Thoracic aorta (tissue), 2 donors: ENCODE results near the gene PIP. TPM values are rescaled to one million over a fixed set of nuclear protein-coding genes. Genes with fewer than 3 reads are reported as not detected.
"Not testable (repeated sequence)": the region's sequence is repeated elsewhere in the genome, so short reads cannot be mapped to it uniquely, and the experiment has no call there.

Source experiments
- ATAC-seq: fragments of 150-250 bp; one replicate; pipeline ENCODE4 v1.8.0; 2017; ENCODE audit warnings: low read depth; ENCODE audit not compliant: insufficient number of reproducible peaks, low FRiP score
- DNase-seq: peaks from one replicate; pipeline ENCODE4 v3.0.0-alpha.2; 2020; ENCODE audit warnings: low spot score
- H3K27ac ChIP-seq, 2 donors: fragments of 200-600 bp; sonication (generic); 1 replicate in 1 of 2; 2 replicates in 1 of 2; pipeline ENCODE4 v1.5.1; 2016; ENCODE audit warnings: mild to moderate bottlenecking in 2 of 2, moderate library complexity in 2 of 2
- H3K27me3 ChIP-seq: fragments of 200-600 bp; sonication (generic); replicated peaks from 2 replicates; pipeline ENCODE4 v1.6.0; 2016; ENCODE audit warnings: mild to moderate bottlenecking; ENCODE audit not compliant: insufficient read depth
- H3K36me3 ChIP-seq: fragments of 200-600 bp; sonication (generic); one replicate; pipeline ENCODE4 v1.5.1; 2016
- H3K4me1 ChIP-seq, 2 donors: fragments of 200-600 bp; sonication (generic); 1 replicate in 1 of 2; 2 replicates in 1 of 2; pipeline versions ENCODE4 v1.5.1 to v1.6.0; 2016; ENCODE audit warnings: low read depth in 2 of 2, mild to moderate bottlenecking in 1 of 2; ENCODE audit not compliant: control insufficient read depth in 1 of 2
- H3K4me3 ChIP-seq: fragments of 200-600 bp; sonication (generic); 2 replicates; pipeline ENCODE4 v1.5.1; 2016; ENCODE audit warnings: mild to moderate bottlenecking
- H3K9me3 ChIP-seq: fragments of 200-600 bp; sonication (generic); 2 replicates; pipeline ENCODE4 v1.5.1; 2016
- total RNA-seq, 2 donors: library from RNA; depleted of rRNA; stranded (reverse); fragments of >200 nt; gene quantifications; one replicate each; pipeline versions ENCODE4 v1.1.0 to v1.2.3, GENCODE V29; 2016
- TF ChIP-seq, protein P1 (sequence below): fragments of 200-600 bp; sonication (generic); IDR thresholded peaks from one replicate; pipeline ENCODE4 v1.5.1; 2019; ENCODE audit warnings: antibody characterized with exemption

Gene PIP
- total RNA-seq, 2 donors from 2014 or later: 1.1 TPM; not detected in 1

DNA sequence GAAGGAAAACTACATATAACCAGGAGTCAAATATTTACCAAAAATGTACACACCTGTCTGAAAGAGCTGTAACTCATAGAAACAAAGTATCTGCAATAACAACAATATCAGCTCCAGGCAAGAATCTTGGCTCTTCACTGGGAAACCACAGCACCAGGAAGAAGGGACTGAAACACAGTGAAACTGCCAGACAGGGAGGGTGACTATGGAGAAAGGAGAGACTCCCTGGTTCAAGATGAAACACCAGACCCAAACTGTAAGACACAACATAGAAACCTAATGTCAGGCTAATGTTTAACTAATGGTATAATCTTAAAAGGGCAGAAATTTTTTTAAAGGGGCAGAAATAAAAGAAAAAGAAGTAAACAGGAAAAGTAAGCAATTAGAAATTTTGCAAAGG is 39.8 kb downstream of the PIP start:
- no peak overlapping the region for H3K4me3 ChIP-seq
- no peaks in the 10 kb centered on the region for H3K36me3 ChIP-seq
- H3K9me3 ChIP-seq: peaks cover 1% of the 10 kb centered on the region
- H3K27me3 ChIP-seq: no peaks in the 10 kb centered on the region
- DNase-seq (no peak), ATAC-seq (no peak)
- H3K27ac ChIP-seq: no peak overlapping the region
- no peaks in the 10 kb centered on the region for H3K4me1 ChIP-seq
- TF ChIP-seq, protein P1, sequence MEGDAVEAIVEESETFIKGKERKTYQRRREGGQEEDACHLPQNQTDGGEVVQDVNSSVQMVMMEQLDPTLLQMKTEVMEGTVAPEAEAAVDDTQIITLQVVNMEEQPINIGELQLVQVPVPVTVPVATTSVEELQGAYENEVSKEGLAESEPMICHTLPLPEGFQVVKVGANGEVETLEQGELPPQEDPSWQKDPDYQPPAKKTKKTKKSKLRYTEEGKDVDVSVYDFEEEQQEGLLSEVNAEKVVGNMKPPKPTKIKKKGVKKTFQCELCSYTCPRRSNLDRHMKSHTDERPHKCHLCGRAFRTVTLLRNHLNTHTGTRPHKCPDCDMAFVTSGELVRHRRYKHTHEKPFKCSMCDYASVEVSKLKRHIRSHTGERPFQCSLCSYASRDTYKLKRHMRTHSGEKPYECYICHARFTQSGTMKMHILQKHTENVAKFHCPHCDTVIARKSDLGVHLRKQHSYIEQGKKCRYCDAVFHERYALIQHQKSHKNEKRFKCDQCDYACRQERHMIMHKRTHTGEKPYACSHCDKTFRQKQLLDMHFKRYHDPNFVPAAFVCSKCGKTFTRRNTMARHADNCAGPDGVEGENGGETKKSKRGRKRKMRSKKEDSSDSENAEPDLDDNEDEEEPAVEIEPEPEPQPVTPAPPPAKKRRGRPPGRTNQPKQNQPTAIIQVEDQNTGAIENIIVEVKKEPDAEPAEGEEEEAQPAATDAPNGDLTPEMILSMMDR: no peak

- DNase-seq: no peak
- no peak for ATAC-seq
- Histone ChIP-seq H3K27ac (no peak overlapping the region), H3K9me3 (peaks cover 2% of the 10 kb centered on the region), H3K4me1 (no peaks in the 10 kb centered on the region), H3K36me3 (no peaks in the 10 kb centered on the region), H3K4me3 (no peak overlapping the region), H3K27me3 (no peaks in the 10 kb centered on the region)
- TF ChIP-seq, protein P1: no peak
Observed at GRCh38 chr7:143172354-143172753, 40.5 kb downstream of the PIP start.

- H3K27me3 ChIP-seq: no peaks in the 10 kb centered on the region
- no peak overlapping the region for H3K27ac ChIP-seq
- H3K4me1 ChIP-seq: no peaks in the 10 kb centered on the region
- no peak for ATAC-seq
- no peaks in the 10 kb centered on the region for H3K36me3 ChIP-seq
- DNase-seq: no peak
- H3K4me3 ChIP-seq: no peak overlapping the region
- TF ChIP-seq, protein P1: no peak
- H3K9me3 ChIP-seq: peaks cover 9% of the 10 kb centered on the region
Observed at GRCh38 chr7:143176128-143176527, 44.3 kb downstream of the PIP start.

DNA sequence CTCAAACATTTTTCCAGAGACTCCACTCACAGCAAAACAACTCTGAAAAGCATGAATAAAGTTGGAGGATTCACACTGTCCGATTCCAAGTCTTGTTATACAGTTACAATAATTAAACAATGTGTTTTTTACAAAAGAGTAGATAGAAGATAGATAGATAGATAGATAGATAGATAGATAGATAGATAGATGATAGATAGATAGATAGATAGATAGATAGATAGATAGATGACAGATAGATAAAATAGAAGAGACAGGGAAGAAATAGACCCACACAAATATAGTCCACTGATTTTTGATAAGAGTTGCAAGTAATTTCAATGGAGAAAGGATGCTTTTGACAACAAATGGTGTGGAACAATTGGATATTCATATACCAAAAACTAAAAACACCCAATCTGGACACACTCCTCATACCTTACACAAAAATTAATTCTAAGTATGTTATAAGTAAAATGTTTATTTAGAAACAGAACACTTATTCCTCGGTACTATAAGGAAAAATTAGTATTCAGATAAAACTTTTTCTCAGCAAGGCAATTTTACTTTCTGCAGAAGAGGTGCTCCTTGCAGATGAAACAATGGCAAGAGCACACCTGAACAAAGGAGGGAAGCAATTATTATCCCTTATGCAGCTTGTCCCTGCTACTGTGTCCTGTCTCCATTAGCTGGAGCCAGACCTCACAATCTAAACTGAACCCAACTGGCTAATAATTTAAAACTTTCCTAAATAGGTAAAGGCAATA is 45.7 kb downstream of the PIP start:
- TF ChIP-seq, protein P1: no peak
- ATAC-seq (no peak), DNase-seq (no peak)
- Histone ChIP-seq H3K4me1 (no peaks in the 10 kb centered on the region), H3K27me3 (no peaks in the 10 kb centered on the region), H3K4me3 (no peak overlapping the region), H3K9me3 (peaks cover 9% of the 10 kb centered on the region), H3K27ac (no peak overlapping the region), H3K36me3 (no peaks in the 10 kb centered on the region)

GRCh38 chr7:143180771-143181170 is 48.9 kb downstream of the PIP start:
- not testable (repeated sequence) for H3K4me1 ChIP-seq, H3K9me3 ChIP-seq, DNase-seq, H3K27me3 ChIP-seq, H3K36me3 ChIP-seq, H3K4me3 ChIP-seq, ATAC-seq, H3K27ac ChIP-seq

- H3K27me3 ChIP-seq: no peaks in the 10 kb centered on the region
- no peak overlapping the region for H3K4me3 ChIP-seq
- DNase-seq: no peak
- H3K36me3 ChIP-seq: no peaks in the 10 kb centered on the region
- ATAC-seq: no peak
- TF ChIP-seq, protein P1: no peak
- H3K27ac ChIP-seq: no peak overlapping the region
- no peaks in the 10 kb centered on the region for H3K4me1 ChIP-seq
- peaks cover 9% of the 10 kb centered on the region for H3K9me3 ChIP-seq
Observed at GRCh38 chr7:143181349-143181748, 49.5 kb downstream of the PIP start.
